Kidney (tissue), 14 donors: ENCODE data around the gene QKI. TPM values are rescaled to one million over a fixed set of nuclear protein-coding genes. Genes with fewer than 3 reads are reported as not detected.

ENCODE experiments used
- DNase-seq, 5 donors: peaks; one replicate each; pipeline ENCODE4 v3.0.0-alpha.2; 2013 to 2020
- FAIRE-seq: peaks from 2 replicates; lab custom pipeline; 2012; peaks lifted over from hg19 to GRCh38; lab: Jason Lieb, UNC
- H3K27ac ChIP-seq, 2 donors: one replicate each; pipeline ENCODE4 v1.7.0; 2013; ENCODE audit warnings: low read depth in 2 of 2, low read length in 2 of 2, inconsistent platforms in 1 of 2
- H3K27me3 ChIP-seq: one replicate; pipeline ENCODE4 v1.7.1; 2013; ENCODE audit warnings: low read length, inconsistent platforms; ENCODE audit not compliant: control insufficient read depth, insufficient read depth
- H3K36me3 ChIP-seq, 3 donors: one replicate each; pipeline versions ENCODE4 v1.7.0 to v1.7.1; 2013; ENCODE audit warnings: low read length in 3 of 3, control low read depth in 1 of 3, inconsistent platforms in 1 of 3; ENCODE audit not compliant: insufficient read depth in 3 of 3, control insufficient read depth in 2 of 3
- H3K4me1 ChIP-seq, 3 donors: one replicate each; pipeline versions ENCODE4 v1.7.0 to v1.7.1; 2013; ENCODE audit warnings: low read length in 3 of 3, inconsistent platforms in 1 of 3, low read depth in 1 of 3; ENCODE audit not compliant: control insufficient read depth in 2 of 3, insufficient read depth in 2 of 3
- H3K4me3 ChIP-seq, 3 donors: one replicate each; pipeline versions ENCODE4 v1.7.0 to v1.8.1; 2013; ENCODE audit warnings: low read length in 3 of 3, control low read depth in 1 of 3, inconsistent platforms in 1 of 3
- H3K9ac ChIP-seq, 3 donors: one replicate each; pipeline versions ENCODE4 v1.7.0 to v1.7.1; 2013; ENCODE audit warnings: low read length in 3 of 3, control low read depth in 1 of 3, inconsistent platforms in 1 of 3
- H3K9me3 ChIP-seq, 3 donors: one replicate each; pipeline versions ENCODE4 v1.7.0 to v1.7.1; 2013; ENCODE audit warnings: low read length in 3 of 3, control low read depth in 1 of 3, inconsistent platforms in 1 of 3; ENCODE audit not compliant: control insufficient read depth in 2 of 3, insufficient read depth in 1 of 3
- CTCF ChIP-seq: IDR thresholded peaks from 3 replicates; pipeline ENCODE4 v1.5.1; 2012; ENCODE audit warnings: mild to moderate bottlenecking, moderate library complexity, borderline replicate concordance; ENCODE audit not compliant: insufficient read depth; ENCODE audit errors: extremely low read depth
- intact Hi-C: fragments of 100-400 bp; cut with DNase I; formaldehyde crosslinking; loops from one replicate; pipeline ENCODE4 v1.11.1; 2022
- polyA plus RNA-seq: library from polyadenylated mRNA; stranded (reverse); fragments of 350-450 nt; fragmentation: Illumina TruSeq; extraction: RNeasy Lipid Tissue Mini Kit (QIAGEN cat#74804); gene quantifications from one replicate; pipeline ENCODE4 v1.2.3, GENCODE V29; 2014; ENCODE audit warnings: low read depth, low replicate concordance; ENCODE audit not compliant: insufficient read depth
- total RNA-seq: library from RNA; stranded (reverse); fragmentation: NEBNext Ultra II Directional; extraction: Animal tissue kit (Norgen Biotek cat#: 25700); gene quantifications from one replicate; pipeline ENCODE4 v1.2.1, GENCODE V29; 2021
- donor health status: control.
- donor health status: control.
- donor health status: control.
- donor health status: control.
- donor health status: control.
- donor health status: DM: yes; HTN: yes; CAD: no.
- donor health status: Normal renal cell carcinoma (clear cell type).

QKI gene
- total and polyA plus RNA-seq, 2 donors from 2014 or later: 17.6 to 121 TPM

- peak overlapping the region in 1 of 3 donors; percentile 65 for H3K9ac ChIP-seq
These were observed 4.0 kb downstream of the QKI start for GRCh38 chr6:163418311-163419029.

GRCh38 chr6:163419413-163420288, 5.1 kb downstream of the QKI start:
- FAIRE-seq: peak; percentile 76
- TF ChIP-seq CTCF: no peak
- no peaks in the 10 kb centered on the region for H3K27me3 ChIP-seq
- intact Hi-C loops: loop anchor here (10.0 kb wide), 1 partner anchor 535 kb away; no protein-coding TSS in a partner anchor
- H3K27ac ChIP-seq: peak overlapping the region; percentile 17 to 51
- H3K4me1 ChIP-seq: peaks cover 0 to 19% (median 7%) of the 10 kb centered on the region in 3 donors
- peak overlapping the region in 2 of 3 donors; percentile 3 to 57 for H3K9ac ChIP-seq
- H3K36me3 ChIP-seq: no peaks in the 10 kb centered on the region
- peak in 1 of 5 donors; percentile 48 for DNase-seq
- H3K9me3 ChIP-seq: no peaks in the 10 kb centered on the region
- peak overlapping the region in 2 of 3 donors; percentile 8 to 52 for H3K4me3 ChIP-seq

More at GRCh38 chr6:163418311-163419029, 4.0 kb downstream of the QKI start:
- intact Hi-C loops: no loop called here
- H3K27ac ChIP-seq: peak overlapping the region in 1 of 2 donors; percentile 49
- H3K36me3 ChIP-seq: no peaks in the 10 kb centered on the region
- FAIRE-seq (no peak), DNase-seq (no peak)
- H3K9me3 ChIP-seq: no peaks in the 10 kb centered on the region
- TF ChIP-seq CTCF: no peak
- H3K27me3 ChIP-seq: no peaks in the 10 kb centered on the region
- peak overlapping the region in 2 of 3 donors; percentile 22 to 52 for H3K4me3 ChIP-seq
- peaks cover 0 to 19% (median 7%) of the 10 kb centered on the region in 3 donors for H3K4me1 ChIP-seq

GRCh38 chr6:163420289-163420614, 5.7 kb downstream of the QKI start:
- Histone ChIP-seq H3K36me3 (no peaks in the 10 kb centered on the region), H3K27me3 (no peaks in the 10 kb centered on the region), H3K4me3 (peak overlapping the region in 1 of 3 donors; percentile 52), H3K4me1 (peaks cover 0 to 19% (median 7%) of the 10 kb centered on the region in 3 donors), H3K9ac (peak overlapping the region in 1 of 3 donors; percentile 57), H3K9me3 (no peaks in the 10 kb centered on the region), H3K27ac (peak overlapping the region; percentile 17 to 51)
- DNase-seq (no peak), FAIRE-seq (no peak)
- intact Hi-C loops: loop anchor here (10.0 kb wide), 1 partner anchor 535 kb away; no protein-coding TSS in a partner anchor
- TF ChIP-seq CTCF: no peak
